Naive thymus-derived CD4-positive, alpha-beta T cell (primary cell): ENCODE results near the gene NBPF4. TPM values are rescaled to one million over a fixed set of nuclear protein-coding genes. Genes with fewer than 3 reads are reported as not detected.
"Not testable (repeated sequence)": the region's sequence is repeated elsewhere in the genome, so short reads cannot be mapped to it uniquely, and the experiment has no call there.

ENCODE experiments used
- ATAC-seq: fragments of 150-1000 bp; cut with Tn5 transposase; 2 replicates; pipeline ENCODE4 v1.10.0; 2021; ENCODE audit warnings: mild to moderate bottlenecking, moderate library complexity
- CTCF ChIA-PET: fragments of 350-600 bp; sonication (Branson Sonifier 250); formaldehyde crosslinking; loops from one replicate; lab custom pipeline; 2021; ENCODE audit warnings: antibody characterized with exemption; lab: Charles Lee
- POLR2A ChIA-PET: fragments of 350-600 bp; sonication (Branson Sonifier 250); formaldehyde crosslinking; loops from one replicate; lab custom pipeline; 2021; ENCODE audit warnings: antibody characterized with exemption, inconsistent platforms; lab: Charles Lee
- DNase-seq, 9 donors: peaks; one replicate each; pipeline versions ENCODE4 v3.0.0 to v3.0.0-alpha.2; 2020 to 2022; ENCODE audit warnings: mixed read lengths in 1 of 9
- H3K27ac ChIP-seq: one replicate; pipeline ENCODE4 v1.7.0; 2013; ENCODE audit warnings: mild to moderate bottlenecking, low read depth, low read length, moderate library complexity
- H3K27me3 ChIP-seq, 2 donors: one replicate each; pipeline ENCODE4 v1.7.0; 2013; ENCODE audit warnings: low read length in 2 of 2, mild to moderate bottlenecking in 2 of 2, moderate library complexity in 2 of 2; ENCODE audit not compliant: control insufficient read depth in 2 of 2, insufficient read depth in 2 of 2
- H3K36me3 ChIP-seq, 3 experiments: 1 replicate in 2 of 3; 2 replicates in 1 of 3; pipeline ENCODE4 v1.7.0; 2013; ENCODE audit warnings: low read length in 3 of 3, mild to moderate bottlenecking in 3 of 3, moderate library complexity in 1 of 3; ENCODE audit not compliant: insufficient read depth in 3 of 3, control insufficient read depth in 2 of 3
- H3K4me1 ChIP-seq, 2 donors: one replicate each; pipeline ENCODE4 v1.7.0; 2013; ENCODE audit warnings: low read length in 2 of 2, mild to moderate bottlenecking in 2 of 2, moderate library complexity in 1 of 2; ENCODE audit not compliant: control insufficient read depth in 2 of 2, insufficient read depth in 2 of 2
- H3K4me3 ChIP-seq: 2 replicates; pipeline ENCODE4 v1.7.0; 2013; ENCODE audit warnings: mild to moderate bottlenecking, low read length
- H3K9me3 ChIP-seq, 3 experiments: 1 replicate in 2 of 3; 2 replicates in 1 of 3; pipeline ENCODE4 v1.7.0; 2013; ENCODE audit warnings: low read length in 3 of 3; ENCODE audit not compliant: control insufficient read depth in 2 of 3
- H3K27ac Mint-ChIP-seq, 9 donors: one replicate each; pipeline ENCODE4 v1.8.0; 2020 to 2022; ENCODE audit warnings: mixed read lengths in 9 of 9, mild to moderate bottlenecking in 8 of 9, moderate library complexity in 5 of 9, inconsistent platforms in 2 of 9
- H3K27me3 Mint-ChIP-seq, 5 donors: one replicate each; pipeline ENCODE4 v1.8.0; 2021 to 2022; ENCODE audit warnings: mixed read lengths in 5 of 5, mild to moderate bottlenecking in 1 of 5
- H3K36me3 Mint-ChIP-seq, 5 donors: one replicate each; pipeline ENCODE4 v1.8.0; 2020 to 2022; ENCODE audit warnings: mixed read lengths in 5 of 5, mild to moderate bottlenecking in 3 of 5, inconsistent platforms in 1 of 5
- H3K4me1 Mint-ChIP-seq, 7 donors: one replicate each; pipeline ENCODE4 v1.8.0; 2020 to 2022; ENCODE audit warnings: mixed read lengths in 7 of 7, mild to moderate bottlenecking in 3 of 7, inconsistent platforms in 1 of 7
- H3K4me3 Mint-ChIP-seq, 10 donors: one replicate each; pipeline ENCODE4 v1.8.0; 2020 to 2022; ENCODE audit warnings: mild to moderate bottlenecking in 10 of 10, mixed read lengths in 10 of 10, moderate library complexity in 6 of 10, inconsistent platforms in 2 of 10
- H3K9me3 Mint-ChIP-seq, 11 donors: one replicate each; pipeline ENCODE4 v1.8.0; 2020 to 2022; ENCODE audit warnings: mixed read lengths in 11 of 11, mild to moderate bottlenecking in 4 of 11, inconsistent platforms in 1 of 11, moderate library complexity in 1 of 11
- intact Hi-C, 2 donors: fragments of 100-400 bp; cut with micrococcal nuclease; formaldehyde crosslinking; loops; one replicate each; pipeline ENCODE4 v1.15.1; 2023
- polyA plus RNA-seq, 2 donors: library from polyadenylated mRNA; unstranded; fragments of 300-500 nt; fragmentation: Illumina TruSeq; gene quantifications; one replicate each; pipeline ENCODE4 v1.2.3, GENCODE V29; 2021
- total RNA-seq, 6 experiments: library from RNA in 5 of 6; stranded (reverse) in 5 of 6; gene quantifications; 1 replicate in 5 of 6; 2 replicates in 1 of 6; pipeline ENCODE4 v1.2.3 and lab custom pipeline; 2021 to 2026

The NBPF4 gene
- total and polyA plus RNA-seq, 7 experiments from 2014 or later, result 0.22 to 0.24 TPM; not detected in 5

- H3K27me3 ChIP-seq, H3K9me3 Mint-ChIP-seq, H3K4me3 Mint-ChIP-seq, H3K27ac Mint-ChIP-seq, H3K9me3 ChIP-seq, H3K4me1 ChIP-seq, CTCF ChIA-PET, H3K4me1 Mint-ChIP-seq, H3K27me3 Mint-ChIP-seq, H3K4me3 ChIP-seq, POLR2A ChIA-PET, H3K27ac ChIP-seq, H3K36me3 Mint-ChIP-seq, ATAC-seq, H3K36me3 ChIP-seq, intact Hi-C loops, DNase-seq: not testable (repeated sequence)
Measured at GRCh38 chr1:108226855-108227254, 17.0 kb downstream of the NBPF4 start.

GRCh38 chr1:108223226-108223625, 20.6 kb downstream of the NBPF4 start:
- H3K27ac ChIP-seq, DNase-seq, H3K4me1 Mint-ChIP-seq, H3K27ac Mint-ChIP-seq, H3K36me3 Mint-ChIP-seq, intact Hi-C loops, H3K4me3 ChIP-seq, H3K27me3 ChIP-seq, H3K9me3 Mint-ChIP-seq, POLR2A ChIA-PET, H3K9me3 ChIP-seq, ATAC-seq, H3K4me1 ChIP-seq, CTCF ChIA-PET, H3K4me3 Mint-ChIP-seq, H3K36me3 ChIP-seq: not testable (repeated sequence)
- peaks cover 0 to 13% (median 6%) of the 10 kb centered on the region in 5 donors for H3K27me3 Mint-ChIP-seq

- CTCF ChIA-PET, H3K27ac Mint-ChIP-seq, H3K27ac ChIP-seq, H3K4me1 Mint-ChIP-seq, ATAC-seq, H3K9me3 ChIP-seq, H3K9me3 Mint-ChIP-seq, H3K4me1 ChIP-seq, H3K36me3 Mint-ChIP-seq, POLR2A ChIA-PET, H3K4me3 ChIP-seq, intact Hi-C loops, H3K27me3 ChIP-seq, H3K36me3 ChIP-seq, H3K4me3 Mint-ChIP-seq, DNase-seq: not testable (repeated sequence)
- H3K27me3 Mint-ChIP-seq, result peaks cover 1 to 13% (median 4%) of the 10 kb centered on the region in 5 donors
Measured at GRCh38 chr1:108217515-108218174, 26.2 kb downstream of the NBPF4 start.

- H3K36me3 Mint-ChIP-seq, DNase-seq, H3K27ac ChIP-seq, H3K27me3 ChIP-seq, intact Hi-C loops, H3K27ac Mint-ChIP-seq, H3K4me3 Mint-ChIP-seq, H3K9me3 ChIP-seq, H3K36me3 ChIP-seq, ATAC-seq, H3K4me3 ChIP-seq, H3K4me1 ChIP-seq, H3K9me3 Mint-ChIP-seq, POLR2A ChIA-PET, H3K4me1 Mint-ChIP-seq: not testable (repeated sequence)
- CTCF ChIA-PET, result interaction anchor here (1.2 kb wide), 1 partner anchor 344 kb away, joined by 4 read pairs; no protein-coding TSS in a partner anchor
- peaks cover 5 to 18% (median 9%) of the 10 kb centered on the region in 5 donors for H3K27me3 Mint-ChIP-seq
Measured at GRCh38 chr1:108217007-108217406, 26.9 kb downstream of the NBPF4 start.

- H3K36me3 ChIP-seq, H3K36me3 Mint-ChIP-seq, ATAC-seq, H3K4me3 Mint-ChIP-seq, POLR2A ChIA-PET, H3K4me1 Mint-ChIP-seq, H3K4me1 ChIP-seq, H3K27ac ChIP-seq, H3K27me3 ChIP-seq, H3K9me3 ChIP-seq, H3K4me3 ChIP-seq, intact Hi-C loops, DNase-seq, H3K9me3 Mint-ChIP-seq, H3K27ac Mint-ChIP-seq: not testable (repeated sequence)
- peaks cover 6 to 25% (median 15%) of the 10 kb centered on the region in 5 donors for H3K27me3 Mint-ChIP-seq
- CTCF ChIA-PET, result interaction anchor here (1.2 kb wide), 1 partner anchor 345 kb away, joined by 4 read pairs; no protein-coding TSS in a partner anchor
Measured at GRCh38 chr1:108216028-108216890, 27.6 kb downstream of the NBPF4 start.

GRCh38 chr1:108214641-108215465, 29.0 kb downstream of the NBPF4 start:
- H3K4me1 Mint-ChIP-seq, H3K4me3 ChIP-seq, CTCF ChIA-PET, H3K9me3 ChIP-seq, H3K9me3 Mint-ChIP-seq, H3K27ac ChIP-seq, H3K36me3 Mint-ChIP-seq, H3K36me3 ChIP-seq, H3K4me3 Mint-ChIP-seq, H3K4me1 ChIP-seq, H3K27me3 ChIP-seq, intact Hi-C loops, POLR2A ChIA-PET, H3K27ac Mint-ChIP-seq: not testable (repeated sequence)
- ATAC-seq, result peak; percentile 85
- peak in 4 of 9 donors; percentile 16 to 40 (median 26) for DNase-seq
- H3K27me3 Mint-ChIP-seq, result peaks cover 8 to 35% (median 27%) of the 10 kb centered on the region in 5 donors
